ENCODE measurements around the gene DEK.

DEK gene

GRCh38 chr6:18265787-18266522 lies 1.6 kb upstream of the DEK start:
- no peak for DNase-seq (ENCODE audit: low read depth in 2 of 2)

GRCh38 chr6:18264923-18265377 lies 620 bp upstream of the DEK start:
- DNase-seq (ENCODE audit: low read depth in 2 of 2): no peak

- DNase-seq (ENCODE audit: low read depth in 2 of 2): peak in 1 of 2 donors; percentile 22
These were observed 712 bp downstream of the DEK start for GRCh38 chr6:18263418-18264218.

GRCh38 chr6:18262702-18263417 lies 1.5 kb downstream of the DEK start:
- DNase-seq (ENCODE audit: low read depth in 2 of 2): no peak

- no peak for DNase-seq (ENCODE audit: low read depth in 2 of 2)
These were observed 2.5 kb downstream of the DEK start for GRCh38 chr6:18261877-18262276.

- no peak for DNase-seq (ENCODE audit: low read depth in 2 of 2)
These were observed 3.8 kb downstream of the DEK start for GRCh38 chr6:18260448-18261106.

- no peak for DNase-seq (ENCODE audit: low read depth in 2 of 2)
These were observed 4.5 kb downstream of the DEK start for GRCh38 chr6:18259675-18260447.

- no peak for DNase-seq (ENCODE audit: low read depth in 2 of 2)
These were observed 9.5 kb downstream of the DEK start for GRCh38 chr6:18254793-18255192.

GRCh38 chr6:18253635-18254034 lies 10.7 kb downstream of the DEK start:
- no peak for DNase-seq (ENCODE audit: low read depth in 2 of 2)

GRCh38 chr6:18249271-18249670 lies 15.1 kb downstream of the DEK start:
- no peak for DNase-seq (ENCODE audit: low read depth in 2 of 2)

- DNase-seq (ENCODE audit: low read depth in 2 of 2): no peak
These were observed 15.6 kb downstream of the DEK start for GRCh38 chr6:18248698-18249097.

- no peak for DNase-seq (ENCODE audit: low read depth in 2 of 2)
These were observed 17.3 kb downstream of the DEK start for GRCh38 chr6:18247002-18247401.

- DNase-seq (ENCODE audit: low read depth in 2 of 2): no peak
These were observed 18.1 kb downstream of the DEK start for GRCh38 chr6:18246205-18246604.

- DNase-seq (ENCODE audit: low read depth in 2 of 2): no peak
These were observed 18.7 kb downstream of the DEK start for GRCh38 chr6:18245642-18246041.

- no peak for DNase-seq (ENCODE audit: low read depth in 2 of 2)
These were observed 19.3 kb downstream of the DEK start for GRCh38 chr6:18245079-18245478.

GRCh38 chr6:18244251-18244650 lies 20.1 kb downstream of the DEK start:
- no peak for DNase-seq (ENCODE audit: low read depth in 2 of 2)

GRCh38 chr6:18243302-18243893 lies 20.9 kb downstream of the DEK start:
- no peak for DNase-seq (ENCODE audit: low read depth in 2 of 2)

- no peak for DNase-seq (ENCODE audit: low read depth in 2 of 2)
These were observed 22.1 kb downstream of the DEK start for GRCh38 chr6:18242062-18242851.

GRCh38 chr6:18241208-18242038 lies 22.9 kb downstream of the DEK start:
- no peak for DNase-seq (ENCODE audit: low read depth in 2 of 2)

Data from stimulated activated CD4-positive, alpha-beta T cell treated with anti-CD3 and anti-CD28 coated beads, Interleukin-1b, Interleukin-23, amount 100 ng/mL, for 4 hours (primary cell).